Heart left ventricle (tissue), 13 donors: ENCODE data around the gene DOCK8.

Source experiments
- CTCF ChIP-seq, 12 donors: fragments of 200-600 bp; sonication (generic) in 4 of 12; IDR thresholded peaks; one replicate each; pipeline versions ENCODE4 v1.5.0 to v1.8.0; 2018 to 2022; ENCODE audit warnings: antibody characterized with exemption in 12 of 12, mild to moderate bottlenecking in 5 of 12
- POLR2A ChIP-seq, 2 donors: fragments of 450-650 bp; IDR thresholded peaks; one replicate each; pipeline ENCODE4 v1.6.1; 2017; ENCODE audit warnings: antibody characterized with exemption in 2 of 2, mild to moderate bottlenecking in 2 of 2, moderate library complexity in 2 of 2
- donor health status: ischemic (EF 13 %, LVEDD 7.1; RV severe dilation, severe dysfunction).
- donor health status: DM: no; HTN: yes; CAD: no.
- donor health status: DM: no; HTN: no; CAD: no.
- donor health status: ischemic (EF 25% LVEDD 6.9; RV normal size, moderate dysfunction).
- donor health status: ischemic (EF 25% LVEDD 5.7; RV mildly dilated, moderate dysfunction).
- donor health status: ischemic (EF 35%, LVEDD 5.7; RV mildly dilated, moderate dysfunction).
- donor health status: nonischemic (EF 11% LVEDD 7.7; RV severe dilation, severe dysfunction).
- donor health status: DM: yes; HTN: yes; CAD: no.
- donor health status: PGD.
- donor health status: ischemic (EF 29% LVEDD 5.4; RV normal size, mild dysfunction).
- donor health status: nonischemic (EF 23%, LVEDD 6.1; RV moderate dilation, normal function).

GRCh38 chr9:389159-389558 is 174.5 kb downstream of the DOCK8 start:
- TF ChIP-seq POLR2A (IDR thresholded peaks at IDR 0.05) (no peak), CTCF (IDR thresholded peaks at IDR 0.05) (no peak)
